Gastrocnemius medialis (tissue), 4 donors: ENCODE results near the gene TMIGD2. TPM values are rescaled to one million over a fixed set of nuclear protein-coding genes. Genes with fewer than 3 reads are reported as not detected.
"Not testable (repeated sequence)": the region's sequence is repeated elsewhere in the genome, so short reads cannot be mapped to it uniquely, and the experiment has no call there.

Experiments used
- ATAC-seq, 2 donors: fragments of 150-250 bp; one replicate each; pipeline ENCODE4 v1.9.1; 2016
- DNase-seq, 2 donors: peaks; one replicate each; pipeline ENCODE4 v3.0.0-alpha.2; 2019
- H3K27ac ChIP-seq, 4 donors: fragments of 200-600 bp; sonication (generic); 1 replicate in 1 of 4; 2 replicates in 3 of 4; pipeline ENCODE4 v1.5.1; 2016 to 2018; ENCODE audit warnings: mild to moderate bottlenecking in 2 of 4, moderate library complexity in 1 of 4
- H3K27me3 ChIP-seq, 3 donors: fragments of 200-600 bp; sonication (generic) in 2 of 3; 1 replicate in 1 of 3; 2 replicates in 2 of 3; pipeline versions ENCODE4 v1.5.1 to v1.6.0; 2016 to 2019; ENCODE audit warnings: mild to moderate bottlenecking in 1 of 3, moderate library complexity in 1 of 3
- H3K36me3 ChIP-seq, 2 donors: fragments of 200-600 bp; sonication (generic) in 1 of 2; one replicate each; pipeline ENCODE4 v1.5.1; 2017 to 2018
- H3K4me1 ChIP-seq, 2 donors: fragments of 200-600 bp; sonication (generic) in 1 of 2; one replicate each; pipeline ENCODE4 v1.5.1; 2016 to 2017; ENCODE audit warnings: mild to moderate bottlenecking in 2 of 2
- H3K4me3 ChIP-seq, 4 donors: fragments of 200-600 bp; sonication (generic) in 3 of 4; 1 replicate in 1 of 4; 2 replicates in 3 of 4; pipeline ENCODE4 v1.5.1; 2016 to 2019; ENCODE audit warnings: mild to moderate bottlenecking in 2 of 4
- H3K9me3 ChIP-seq, 3 donors: fragments of 200-600 bp; sonication (generic) in 2 of 3; 1 replicate in 1 of 3; 2 replicates in 2 of 3; pipeline ENCODE4 v1.5.1; 2016 to 2019
- CTCF ChIP-seq, 5 experiments: fragments of 450-650 bp in 3 of 5; fragments of 200-600 bp in 2 of 5; sonication (generic) in 2 of 5; IDR thresholded peaks in 4 of 5; conservative IDR thresholded peaks in 1 of 5; 1 replicate in 4 of 5; 2 replicates in 1 of 5; pipeline ENCODE4 v1.5.1; 2016 to 2019; ENCODE audit warnings: antibody characterized with exemption in 5 of 5, mild to moderate bottlenecking in 3 of 5, moderate library complexity in 3 of 5
- POLR2A ChIP-seq, 2 donors: fragments of 450-650 bp; IDR thresholded peaks; one replicate each; pipeline ENCODE4 v1.6.1; 2017; ENCODE audit warnings: antibody characterized with exemption in 2 of 2, mild to moderate bottlenecking in 2 of 2, moderate library complexity in 2 of 2
- in situ Hi-C, 4 donors: fragments of 200-750 bp; cut with MboI; loops; one replicate each; pipeline versions ENCODE4 v1.15.0 to v1.8.0; 2017; ENCODE audit warnings: low sequenced_read_pairs in 4 of 4
- intact Hi-C: fragments of 100-400 bp; cut with DNase I; formaldehyde crosslinking; loops from one replicate; pipeline ENCODE4 v1.15.1; 2023; ENCODE audit warnings: low total_unique reads
- total RNA-seq, 4 donors: library from RNA; depleted of rRNA; stranded (reverse); fragments of >200 nt; gene quantifications; one replicate each; pipeline versions ENCODE4 v1.1.0 to v1.2.3, GENCODE V29; 2016

TMIGD2 gene, protein sequence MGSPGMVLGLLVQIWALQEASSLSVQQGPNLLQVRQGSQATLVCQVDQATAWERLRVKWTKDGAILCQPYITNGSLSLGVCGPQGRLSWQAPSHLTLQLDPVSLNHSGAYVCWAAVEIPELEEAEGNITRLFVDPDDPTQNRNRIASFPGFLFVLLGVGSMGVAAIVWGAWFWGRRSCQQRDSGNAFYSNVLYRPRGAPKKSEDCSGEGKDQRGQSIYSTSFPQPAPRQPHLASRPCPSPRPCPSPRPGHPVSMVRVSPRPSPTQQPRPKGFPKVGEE
- not detected for total RNA-seq

DNA sequence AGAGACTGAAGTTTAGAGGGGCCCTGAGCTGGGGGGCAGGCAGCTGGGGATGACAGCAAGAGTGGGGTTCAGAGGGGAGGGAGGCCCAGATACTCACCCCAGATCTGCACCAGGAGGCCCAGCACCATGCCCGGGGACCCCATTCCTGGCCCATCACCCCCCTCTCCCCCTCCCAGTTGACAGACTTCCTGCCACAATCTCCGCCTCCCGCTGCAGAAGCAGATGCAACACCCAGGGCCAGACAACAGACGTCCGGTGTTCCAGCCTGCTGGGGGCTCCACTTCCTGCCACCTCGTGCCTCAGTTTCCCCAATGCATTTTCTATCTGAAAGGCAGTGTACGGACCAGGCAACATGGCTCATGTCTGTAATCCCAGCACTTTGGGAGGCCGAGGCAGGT is at the start of gene TMIGD2:
TSS of gene TMIGD2 (minus strand) at position 147 of the 398 bp plus-strand sequence. CDS start at position 143, 4 bp downstream.
- no peak for ATAC-seq
- in situ Hi-C loops: no loop called here
- no peak within 1 kb of the TSS for H3K27ac ChIP-seq
- H3K27me3 ChIP-seq: peaks cover 12 to 20% (median 14%) of the 10 kb centered on the region in 3 donors
- no peak for TF ChIP-seq CTCF (IDR thresholded peaks at IDR 0.05 in 4 of 5, conservative IDR thresholded peaks at IDR 0.05 in 1 of 5)
- H3K4me3 ChIP-seq: no peak within 1 kb of the TSS
- H3K36me3 ChIP-seq: no peaks in the 10 kb centered on the region
- no peaks in the 10 kb centered on the region for H3K4me1 ChIP-seq
- DNase-seq: no peak
- intact Hi-C loops: no loop called here
- H3K9me3 ChIP-seq: no peaks in the 10 kb centered on the region

DNA sequence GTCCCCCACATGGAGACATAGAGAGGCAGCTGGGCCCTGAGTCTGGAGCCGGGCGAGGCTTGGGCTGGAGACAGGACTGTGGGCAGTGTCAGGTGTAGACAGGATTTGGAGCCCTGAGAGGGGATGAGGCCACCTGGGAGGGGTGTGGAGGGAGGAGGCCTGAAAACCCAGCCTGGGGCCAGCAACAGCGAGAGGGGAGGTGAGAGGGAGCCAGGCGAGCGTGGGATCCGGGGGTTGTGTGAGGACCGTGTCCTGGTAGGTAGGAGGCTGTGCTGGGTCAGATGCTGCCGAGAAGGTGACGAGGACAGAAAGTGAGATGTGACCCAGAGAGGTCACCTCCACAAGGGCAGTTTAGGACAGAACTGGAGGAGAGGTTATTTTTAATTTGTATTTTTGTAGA is 48.5 kb upstream of the TMIGD2 start:
- intact Hi-C loops: no loop called here
- Histone ChIP-seq H3K36me3 (no peaks in the 10 kb centered on the region), H3K4me3 (no peak overlapping the region)

GRCh38 chr19:4350111-4350510 is 47.9 kb upstream of the TMIGD2 start:
- in situ Hi-C loops (loop anchor here in 1 of 4 donors (10.0 kb wide), 1 partner anchor 85 kb away; no protein-coding TSS in a partner anchor), intact Hi-C loops (no loop called here)
- no peaks in the 10 kb centered on the region for H3K36me3 ChIP-seq
- ATAC-seq (no peak), DNase-seq (no peak)
- peaks cover 0 to 4% of the 10 kb centered on the region in 2 donors for H3K4me1 ChIP-seq
- H3K27ac ChIP-seq: no peak overlapping the region
- TF ChIP-seq POLR2A (IDR thresholded peaks at IDR 0.05): no peak
- TF ChIP-seq CTCF (IDR thresholded peaks at IDR 0.05 in 4 of 5, conservative IDR thresholded peaks at IDR 0.05 in 1 of 5): no peak
- H3K4me3 ChIP-seq: no peak overlapping the region
- H3K9me3 ChIP-seq: no peaks in the 10 kb centered on the region
- H3K27me3 ChIP-seq: no peaks in the 10 kb centered on the region

More for the DNA sequence above, 48.5 kb upstream of the TMIGD2 start:
- no peak for DNase-seq
- TF ChIP-seq CTCF (IDR thresholded peaks at IDR 0.05 in 4 of 5, conservative IDR thresholded peaks at IDR 0.05 in 1 of 5): no peak
- no peak for TF ChIP-seq POLR2A (IDR thresholded peaks at IDR 0.05)
- no peak overlapping the region for H3K27ac ChIP-seq
- H3K27me3 ChIP-seq: no peaks in the 10 kb centered on the region
- in situ Hi-C loops: loop anchor here in 1 of 4 donors (10.0 kb wide), 1 partner anchor 86 kb away; no protein-coding TSS in a partner anchor
- no peak for ATAC-seq
- H3K4me1 ChIP-seq: no peaks in the 10 kb centered on the region
- no peaks in the 10 kb centered on the region for H3K9me3 ChIP-seq

GRCh38 chr19:4349225-4349624 is 47.0 kb upstream of the TMIGD2 start:
- H3K27me3 ChIP-seq, ATAC-seq, H3K36me3 ChIP-seq, H3K4me3 ChIP-seq, DNase-seq, in situ Hi-C loops, H3K27ac ChIP-seq, H3K9me3 ChIP-seq, H3K4me1 ChIP-seq: not testable (repeated sequence)
- intact Hi-C loops: loop anchor here (10.0 kb wide), 2 partner anchors 106 to 364 kb away; partner anchors contain the start of genes EEF2 and UBXN6

DNA sequence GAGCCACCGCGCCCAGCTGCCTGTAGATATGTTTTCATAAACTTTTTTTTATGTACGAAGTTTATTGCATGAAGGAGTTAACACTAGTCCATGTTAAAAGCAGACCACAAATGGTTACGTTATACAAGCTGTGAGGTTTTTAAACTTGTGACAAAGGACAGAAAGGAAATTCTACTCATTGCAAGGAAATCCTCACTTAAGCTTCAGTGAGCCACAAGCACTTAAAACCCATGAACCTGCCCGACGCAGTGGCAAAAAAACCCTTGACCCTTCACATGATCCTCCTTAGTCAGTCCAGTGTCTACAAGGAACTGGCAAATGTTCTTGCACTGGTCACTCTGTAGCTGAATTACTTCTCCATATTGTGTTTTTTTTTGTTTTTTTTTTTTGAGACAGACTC is 45.3 kb upstream of the TMIGD2 start:
- no peaks in the 10 kb centered on the region for H3K9me3 ChIP-seq
- no peaks in the 10 kb centered on the region for H3K27me3 ChIP-seq
- TF ChIP-seq POLR2A (IDR thresholded peaks at IDR 0.05) (no peak), CTCF (IDR thresholded peaks at IDR 0.05 in 4 of 5, conservative IDR thresholded peaks at IDR 0.05 in 1 of 5) (no peak)
- no peak overlapping the region for H3K27ac ChIP-seq
- intact Hi-C loops: loop anchor here (10.0 kb wide), 2 partner anchors 107 to 363 kb away; partner anchors contain the start of genes EEF2 and UBXN6
- ATAC-seq (no peak), DNase-seq (no peak)
- H3K4me1 ChIP-seq: peaks cover 7 to 11% of the 10 kb centered on the region in 2 donors
- H3K36me3 ChIP-seq: no peaks in the 10 kb centered on the region
- in situ Hi-C loops: no loop called here
- no peak overlapping the region for H3K4me3 ChIP-seq
